HEK293 (cell line): ENCODE data around the gene BIRC5.

Experiments used
- CTCF ChIA-PET: fragments of 350-600 bp; formaldehyde crosslinking; extraction: SDS; loops from one replicate; lab custom pipeline; 2021; ENCODE audit warnings: antibody characterized with exemption; lab: Yijun Ruan, JAX
- POLR2A ChIA-PET: fragments of 300-600 bp; formaldehyde crosslinking; extraction: SDS; loops from one replicate; lab custom pipeline; 2020; ENCODE audit warnings: antibody characterized with exemption, inconsistent platforms; lab: Yijun Ruan, JAX
- H3K27ac ChIP-seq: fragments of 200-500 bp; sonication (Bioruptor generic); 2 replicates; pipeline ENCODE4 v1.5.1; 2014; ENCODE audit warnings: low read depth, low read length, control low read depth, inconsistent platforms; ENCODE audit errors: extremely low read depth
- H3K36me3 ChIP-seq, 2 experiments: fragments of 200-500 bp in 1 of 2; sonication (Bioruptor generic) in 1 of 2; 1 replicate in 1 of 2; 2 replicates in 1 of 2; pipeline ENCODE4 v1.5.1; 2014 to 2017; ENCODE audit warnings: inconsistent platforms in 2 of 2, low read length in 2 of 2; ENCODE audit not compliant: control insufficient read depth in 2 of 2, insufficient read depth in 1 of 2
- H3K4me1 ChIP-seq: fragments of 200-500 bp; sonication (Bioruptor generic); 2 replicates; pipeline ENCODE4 v1.5.1; 2014; ENCODE audit warnings: mild to moderate bottlenecking, low read length, inconsistent platforms; ENCODE audit not compliant: control insufficient read depth, insufficient read depth
- H3K4me3 ChIP-seq: 2 replicates; pipeline ENCODE4 v1.5.1; 2011; ENCODE audit warnings: low read depth, mild to moderate bottlenecking, control low read depth, low read length, moderate library complexity
- H3K9me3 ChIP-seq: fragments of 200-500 bp; sonication (Bioruptor generic); 2 replicates; pipeline ENCODE4 v1.5.1; 2014; ENCODE audit warnings: low read depth, low read length, inconsistent platforms; ENCODE audit not compliant: control insufficient read depth, insufficient read depth
- OSR2 ChIP-seq: fragments of 450-650 bp; formaldehyde crosslinking; IDR thresholded peaks from 2 replicates; pipeline ENCODE4 v1.5.1; 2016; ENCODE audit warnings: missing biosample characterization, missing genetic modification characterization
- SCRT1 ChIP-seq: fragments of 450-650 bp; formaldehyde crosslinking; IDR thresholded peaks from 2 replicates; pipeline ENCODE4 v1.5.1; 2016; ENCODE audit warnings: missing biosample characterization, missing genetic modification characterization, borderline replicate concordance
- SCRT2 ChIP-seq: fragments of 450-650 bp; formaldehyde crosslinking; IDR thresholded peaks from 2 replicates; pipeline ENCODE4 v1.5.1; 2016; ENCODE audit warnings: missing biosample characterization, missing genetic modification characterization
- SP3 ChIP-seq: fragments of 450-650 bp; formaldehyde crosslinking; IDR thresholded peaks from 2 replicates; pipeline ENCODE4 v1.5.1; 2016; ENCODE audit warnings: missing biosample characterization, missing genetic modification characterization
- SP7 ChIP-seq: fragments of 450-650 bp; formaldehyde crosslinking; IDR thresholded peaks from 2 replicates; pipeline ENCODE4 v1.5.1; 2016; ENCODE audit warnings: missing biosample characterization, missing genetic modification characterization
- TRIM28 ChIP-seq: IDR thresholded peaks from 2 replicates; pipeline ENCODE4 v1.6.1; 2011; ENCODE audit warnings: low read length, control low read depth, borderline replicate concordance
- ZBTB1 ChIP-seq: fragments of 450-650 bp; formaldehyde crosslinking; IDR thresholded peaks from 2 replicates; pipeline ENCODE4 v1.5.1; 2016; ENCODE audit warnings: missing biosample characterization, missing genetic modification characterization
- ZBTB20 ChIP-seq: fragments of 450-650 bp; formaldehyde crosslinking; IDR thresholded peaks from 2 replicates; pipeline ENCODE4 v1.5.1; 2016; ENCODE audit warnings: missing biosample characterization, missing genetic modification characterization
- ZBTB7A ChIP-seq: fragments of 450-650 bp; formaldehyde crosslinking; IDR thresholded peaks from 2 replicates; pipeline ENCODE4 v1.5.1; 2016; ENCODE audit warnings: low read depth, missing biosample characterization, missing genetic modification characterization
- ZEB2 ChIP-seq: fragments of 450-650 bp; formaldehyde crosslinking; IDR thresholded peaks from 2 replicates; pipeline ENCODE4 v1.5.1; 2016; ENCODE audit warnings: missing biosample characterization, missing genetic modification characterization
- ZFHX2 ChIP-seq: fragments of 450-650 bp; formaldehyde crosslinking; conservative IDR thresholded peaks from 2 replicates; pipeline ENCODE4 v1.5.1; 2016; ENCODE audit warnings: missing biosample characterization, missing genetic modification characterization
- ZIC2 ChIP-seq: fragments of 450-650 bp; formaldehyde crosslinking; IDR thresholded peaks from 2 replicates; pipeline ENCODE4 v1.5.1; 2016; ENCODE audit warnings: missing biosample characterization, missing genetic modification characterization
- ZNF223 ChIP-seq: fragments of 450-650 bp; formaldehyde crosslinking; IDR thresholded peaks from 2 replicates; pipeline ENCODE4 v1.5.1; 2016; ENCODE audit warnings: missing biosample characterization, missing genetic modification characterization
- ZNF274 ChIP-seq, 2 experiments: fragments of 200-500 bp in 1 of 2; fragments of 450-650 bp in 1 of 2; sonication (Bioruptor generic) in 1 of 2; formaldehyde crosslinking in 1 of 2; IDR thresholded peaks; 2 replicates each; pipeline versions ENCODE4 v1.5.1 to v1.6.1; 2014 to 2016; ENCODE audit warnings: borderline replicate concordance in 1 of 2, inconsistent platforms in 1 of 2, low read length in 1 of 2, missing biosample characterization in 1 of 2, missing genetic modification characterization in 1 of 2
- ZNF366 ChIP-seq: fragments of 450-650 bp; formaldehyde crosslinking; conservative IDR thresholded peaks from 2 replicates; pipeline ENCODE4 v1.5.1; 2016; ENCODE audit warnings: missing biosample characterization, missing genetic modification characterization
- ZNF416 ChIP-seq: fragments of 450-650 bp; formaldehyde crosslinking; IDR thresholded peaks from 2 replicates; pipeline ENCODE4 v1.5.1; 2016; ENCODE audit warnings: missing biosample characterization, missing genetic modification characterization
- ZNF555 ChIP-seq: fragments of 450-650 bp; formaldehyde crosslinking; conservative IDR thresholded peaks from 2 replicates; pipeline ENCODE4 v1.5.1; 2017; ENCODE audit warnings: missing biosample characterization, mild to moderate bottlenecking, missing genetic modification characterization, inconsistent platforms
- ZNF558 ChIP-seq: fragments of 450-650 bp; formaldehyde crosslinking; IDR thresholded peaks from 2 replicates; pipeline ENCODE4 v1.5.1; 2016; ENCODE audit warnings: missing biosample characterization, missing genetic modification characterization
- ZNF585B ChIP-seq: fragments of 450-650 bp; formaldehyde crosslinking; IDR thresholded peaks from 2 replicates; pipeline ENCODE4 v1.5.1; 2016; ENCODE audit warnings: missing biosample characterization, missing genetic modification characterization
- ZNF624 ChIP-seq: fragments of 450-650 bp; formaldehyde crosslinking; IDR thresholded peaks from 2 replicates; pipeline ENCODE4 v1.5.1; 2017; ENCODE audit warnings: missing biosample characterization, missing genetic modification characterization
- ZNF658 ChIP-seq: fragments of 450-650 bp; formaldehyde crosslinking; IDR thresholded peaks from 2 replicates; pipeline ENCODE4; 2016; ENCODE audit warnings: missing biosample characterization, missing genetic modification characterization
- ZNF660 ChIP-seq: fragments of 450-650 bp; IDR thresholded peaks from 2 replicates; pipeline ENCODE4 v1.5.1; 2018; ENCODE audit warnings: missing biosample characterization, mild to moderate bottlenecking, missing genetic modification characterization
- ZNF768 ChIP-seq: fragments of 450-650 bp; formaldehyde crosslinking; IDR thresholded peaks from 2 replicates; pipeline ENCODE4 v1.5.1; 2018; ENCODE audit warnings: missing biosample characterization, mild to moderate bottlenecking, missing genetic modification characterization
- TF ChIP-seq, protein P1 (sequence below): fragments of 450-650 bp; formaldehyde crosslinking; IDR thresholded peaks from 2 replicates; pipeline ENCODE4 v1.5.1; 2017; ENCODE audit warnings: missing biosample characterization, missing genetic modification characterization

BIRC5 gene

GRCh38 chr17:78228176-78228575, 14.1 kb downstream of the BIRC5 start:
- Histone ChIP-seq H3K4me3 (no peak overlapping the region), H3K9me3 (no peaks in the 10 kb centered on the region), H3K4me1 (no peaks in the 10 kb centered on the region), H3K27ac (no peak overlapping the region), H3K36me3 (peaks cover 11 to 24% of the 10 kb centered on the region in 2 experiments)
- TF ChIP-seq ZIC2 (no peak), ZBTB7A (tag by site-specific recombination) (no peak), ZNF274 (IDR thresholded peaks at IDR 0.05; ENCODE audit: low read length) (no peak), ZNF274 (tag by site-specific recombination; IDR thresholded peaks at IDR 0.05; ENCODE audit: borderline replicate concordance) (no peak), ZBTB20 (no peak), ZNF416 (tag by site-specific recombination) (no peak)
- ChIA-PET POLR2A (no interaction called here), CTCF (interaction anchor here (0.6 to 1.9 kb wide), 3 partner anchors 22 to 116 kb away, joined by 4 to 8 read pairs (median 5); no protein-coding TSS in a partner anchor)

- no peak overlapping the region for H3K4me3 ChIP-seq
- H3K9me3 ChIP-seq, result no peaks in the 10 kb centered on the region
- POLR2A ChIA-PET, result no interaction called here
- no peak overlapping the region for H3K27ac ChIP-seq
- H3K4me1 ChIP-seq, result no peaks in the 10 kb centered on the region
- TF ChIP-seq SCRT1 (tag by site-specific recombination) (peak; percentile 88), SCRT2 (tag by site-specific recombination) (peak; percentile 92), OSR2 (tag by site-specific recombination) (no peak)
- CTCF ChIA-PET, result interaction anchor here (2.0 kb wide), 1 partner anchor 21 kb away, joined by 5 read pairs; no protein-coding TSS in a partner anchor
- H3K36me3 ChIP-seq, result peaks cover 0 to 1% of the 10 kb centered on the region in 2 experiments; a peak in 2 of 3 replicates
Observed at GRCh38 chr17:78230252-78230962, 16.4 kb downstream of the BIRC5 start.

- ChIA-PET POLR2A (no interaction called here), CTCF (interaction anchor here (1.1 to 2.0 kb wide), 2 partner anchors 20 kb away, joined by 4 to 5 read pairs; no protein-coding TSS in a partner anchor)
- H3K4me3 ChIP-seq, result no peak within 1 kb of the TSS
- no peak within 1 kb of the TSS for H3K27ac ChIP-seq
- H3K36me3 ChIP-seq, result no peaks in the 10 kb centered on the region
- H3K9me3 ChIP-seq, result no peaks in the 10 kb centered on the region
- TF ChIP-seq ZNF768 (tag by site-specific recombination) (no peak), ZFHX2 (tag by site-specific recombination) (0 out of 2 replicates have a peak, but pooled peaks have one; percentile 19)
- TF ChIP-seq, all 188 proteins: peak for 1
- no peaks in the 10 kb centered on the region for H3K4me1 ChIP-seq
Observed at GRCh38 chr17:78230996-78231935, 17.2 kb downstream of the BIRC5 start, which contains the start of gene TMEM235. Gene TMEM235 (plus strand): TSS chr17:78231631. CDS start chr17:78232024, 393 bp downstream.

GRCh38 chr17:78231991-78232858, 18.2 kb downstream of the BIRC5 start:
- Histone ChIP-seq H3K36me3 (no peaks in the 10 kb centered on the region), H3K27ac (no peak overlapping the region), H3K4me3 (no peak overlapping the region), H3K4me1 (no peaks in the 10 kb centered on the region), H3K9me3 (no peaks in the 10 kb centered on the region)
- ChIA-PET CTCF (interaction anchor here (0.6 to 1.1 kb wide), 2 partner anchors 18 to 19 kb away, joined by 4 read pairs; no protein-coding TSS in a partner anchor), POLR2A (no interaction called here)
- TF ChIP-seq ZNF558 (tag by site-specific recombination) (no peak), ZNF555 (tag by site-specific recombination) (no peak), ZNF223 (tag by site-specific recombination) (no peak), ZNF366 (no peak), ZNF768 (tag by site-specific recombination) (no peak), SP7 (tag by site-specific recombination) (no peak), ZNF658 (tag by site-specific recombination) (no peak), TRIM28 (no peak), ZNF624 (tag by site-specific recombination) (no peak), ZNF585B (tag by site-specific recombination) (no peak), ZEB2 (no peak), SP3 (no peak), ZBTB1 (tag by site-specific recombination) (no peak), ZNF660 (tag by site-specific recombination) (no peak)
- TF ChIP-seq, protein P1, sequence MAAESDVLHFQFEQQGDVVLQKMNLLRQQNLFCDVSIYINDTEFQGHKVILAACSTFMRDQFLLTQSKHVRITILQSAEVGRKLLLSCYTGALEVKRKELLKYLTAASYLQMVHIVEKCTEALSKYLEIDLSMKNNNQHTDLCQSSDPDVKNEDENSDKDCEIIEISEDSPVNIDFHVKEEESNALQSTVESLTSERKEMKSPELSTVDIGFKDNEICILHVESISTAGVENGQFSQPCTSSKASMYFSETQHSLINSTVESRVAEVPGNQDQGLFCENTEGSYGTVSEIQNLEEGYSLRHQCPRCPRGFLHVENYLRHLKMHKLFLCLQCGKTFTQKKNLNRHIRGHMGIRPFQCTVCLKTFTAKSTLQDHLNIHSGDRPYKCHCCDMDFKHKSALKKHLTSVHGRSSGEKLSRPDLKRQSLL (tag by site-specific recombination), result no peak
